GM23248 (cell line): Measurements from ENCODE around the gene GDPD5. TPM values are rescaled to one million over a fixed set of nuclear protein-coding genes. Genes with fewer than 3 reads are reported as not detected.

Source experiments
- DNase-seq: peaks from one replicate; pipeline ENCODE4 v3.0.0-alpha.2; 2015
- H2AFZ ChIP-seq: fragments of 200-600 bp; sonication (generic); 2 replicates; pipeline ENCODE4 v1.6.1; 2016; ENCODE audit warnings: antibody characterized with exemption
- H3F3A ChIP-seq: fragments of 200-600 bp; sonication (generic); 2 replicates; pipeline ENCODE4 v1.6.1; 2016; ENCODE audit warnings: mild to moderate bottlenecking, antibody characterized with exemption, mixed run types; ENCODE audit not compliant: insufficient read depth
- H3K27ac ChIP-seq: fragments of 200-600 bp; sonication (generic); 2 replicates; pipeline ENCODE4 v1.5.1; 2016; ENCODE audit warnings: mild to moderate bottlenecking
- H3K27me3 ChIP-seq: fragments of 200-600 bp; sonication (generic); replicated peaks from 2 replicates; pipeline ENCODE4 v1.6.1; 2016; ENCODE audit warnings: mild to moderate bottlenecking; ENCODE audit not compliant: insufficient read depth
- H3K36me3 ChIP-seq: fragments of 200-600 bp; sonication (generic); 2 replicates; pipeline ENCODE4 v1.6.1; 2016; ENCODE audit warnings: low read depth, mild to moderate bottlenecking
- H3K4me1 ChIP-seq: fragments of 200-600 bp; sonication (generic); 2 replicates; pipeline ENCODE4 v1.6.1; 2016; ENCODE audit warnings: mild to moderate bottlenecking; ENCODE audit not compliant: insufficient read depth
- H3K4me2 ChIP-seq: fragments of 200-600 bp; sonication (generic); one replicate; pipeline ENCODE4 v1.6.1; 2016; ENCODE audit warnings: mild to moderate bottlenecking; ENCODE audit not compliant: unreplicated experiment
- H3K4me3 ChIP-seq: fragments of 200-600 bp; sonication (generic); 2 replicates; pipeline ENCODE4 v1.5.1; 2016; ENCODE audit warnings: mild to moderate bottlenecking
- H3K79me2 ChIP-seq: fragments of 200-600 bp; sonication (generic); 2 replicates; pipeline ENCODE4 v1.6.1; 2016; ENCODE audit warnings: mild to moderate bottlenecking; ENCODE audit not compliant: insufficient read depth
- H3K9ac ChIP-seq: fragments of 200-600 bp; sonication (generic); 2 replicates; pipeline ENCODE4 v1.6.1; 2016; ENCODE audit warnings: mild to moderate bottlenecking
- H3K9me2 ChIP-seq: fragments of 200-600 bp; sonication (generic); 2 replicates; pipeline ENCODE4 v1.6.1; 2016; ENCODE audit warnings: mixed run types, mild to moderate bottlenecking, moderate library complexity; ENCODE audit not compliant: insufficient read depth
- H3K9me3 ChIP-seq: fragments of 200-600 bp; sonication (generic); one replicate; pipeline ENCODE4 v1.6.1; 2017; ENCODE audit warnings: low read depth
- H4K20me1 ChIP-seq: fragments of 200-600 bp; sonication (generic); 2 replicates; pipeline ENCODE4 v1.6.0; 2016; ENCODE audit not compliant: insufficient read depth
- EZH2 ChIP-seq: fragments of 200-600 bp; sonication (generic); IDR thresholded peaks from 2 replicates; pipeline ENCODE4 v1.6.1; 2018; ENCODE audit warnings: antibody characterized with exemption, mild to moderate bottlenecking; ENCODE audit not compliant: insufficient read depth, poor library complexity, severe bottlenecking
- EZH2phosphoT487 ChIP-seq: fragments of 200-600 bp; sonication (generic); IDR thresholded peaks from 2 replicates; pipeline ENCODE4 v1.6.1; 2018; ENCODE audit warnings: antibody characterized with exemption, moderate library complexity, mild to moderate bottlenecking, low read depth; ENCODE audit not compliant: insufficient read depth
- WGBS, 2 experiments: methylation state at CpG; one replicate each; pipeline ENCODE4 v1.1.6; 2015 to 2017; ENCODE audit warnings: low lambda C conversion rate in 2 of 2, low coverage in 1 of 2; ENCODE audit errors: missing lambda C conversion rate in 2 of 2; 5-methylcytosine and 5-hydroxymethylcytosine counted together
- in situ Hi-C: fragments of 300-500 bp; cut with MboI; formaldehyde crosslinking; loops from 2 replicates; pipeline ENCODE4 v1.15.0; 2020
- polyA plus RNA-seq: library from polyadenylated mRNA; unstranded; fragments of >200 nt; fragmentation: Nextera tagmentation; extraction: Ambion mirVana; gene quantifications from 2 replicates; pipeline ENCODE4 v1.2.1, GENCODE V29; 2016
- total RNA-seq: library from RNA; depleted of rRNA; stranded (reverse); fragments of >200 nt; shearing (Covaris generic); gene quantifications from 2 replicates; pipeline ENCODE4 v1.2.3, GENCODE V29; 2014

The GDPD5 gene
- total and polyA plus RNA-seq, 2 experiments from 2014 or later: 3.4 to 10.7 TPM

- in situ Hi-C loops: no loop called here
- Histone ChIP-seq H2AFZ (no peak overlapping the region), H3K27ac (no peak overlapping the region), H3K27me3 (no peaks in the 10 kb centered on the region), H3K9ac (no peak overlapping the region), H3K9me3 (no peaks in the 10 kb centered on the region), H3K9me2 (no peaks in the 10 kb centered on the region), H4K20me1 (no peaks in the 10 kb centered on the region), H3K79me2 (no peaks in the 10 kb centered on the region), H3K4me3 (no peak overlapping the region), H3K36me3 (no peaks in the 10 kb centered on the region), H3K4me2 (no peak overlapping the region), H3K4me1 (no peaks in the 10 kb centered on the region), H3F3A (no peaks in the 10 kb centered on the region)
- DNase-seq: no peak
- WGBS, 2 experiments: 96 to 98% methylated on average over 3 of the region's 3 CpGs
- no peak for TF ChIP-seq EZH2
- no peak for TF ChIP-seq EZH2phosphoT487
Observed at GRCh38 chr11:75516140-75516539, 9.6 kb downstream of the GDPD5 start.

- no peak overlapping the region for H3K4me3 ChIP-seq
- no peak overlapping the region for H2AFZ ChIP-seq
- no peaks in the 10 kb centered on the region for H4K20me1 ChIP-seq
- H3K9ac ChIP-seq: no peak overlapping the region
- H3K9me2 ChIP-seq: no peaks in the 10 kb centered on the region
- H3K27me3 ChIP-seq: no peaks in the 10 kb centered on the region
- H3K4me1 ChIP-seq: no peaks in the 10 kb centered on the region
- H3K4me2 ChIP-seq: no peak overlapping the region
- no peak for TF ChIP-seq EZH2phosphoT487
- TF ChIP-seq EZH2: no peak
- H3K79me2 ChIP-seq: no peaks in the 10 kb centered on the region
- no peaks in the 10 kb centered on the region for H3K36me3 ChIP-seq
- in situ Hi-C loops: no loop called here
- no peaks in the 10 kb centered on the region for H3K9me3 ChIP-seq
- no peaks in the 10 kb centered on the region for H3F3A ChIP-seq
- no peak for DNase-seq
- no peak overlapping the region for H3K27ac ChIP-seq
Observed at GRCh38 chr11:75514596-75514995, 11.1 kb downstream of the GDPD5 start.

GRCh38 chr11:75513250-75513649 lies 12.5 kb downstream of the GDPD5 start:
- H3K27ac ChIP-seq: no peak overlapping the region
- 75 to 77% methylated on average over 5 of the region's 5 CpGs for WGBS, 2 experiments
- H3K4me2 ChIP-seq: no peak overlapping the region
- no peaks in the 10 kb centered on the region for H4K20me1 ChIP-seq
- no peaks in the 10 kb centered on the region for H3K4me1 ChIP-seq
- H3K27me3 ChIP-seq: no peaks in the 10 kb centered on the region
- TF ChIP-seq EZH2: no peak
- TF ChIP-seq EZH2phosphoT487: no peak
- no peaks in the 10 kb centered on the region for H3K9me2 ChIP-seq
- no peaks in the 10 kb centered on the region for H3F3A ChIP-seq
- H3K79me2 ChIP-seq: no peaks in the 10 kb centered on the region
- H2AFZ ChIP-seq: no peak overlapping the region
- no peaks in the 10 kb centered on the region for H3K36me3 ChIP-seq
- no peak overlapping the region for H3K9ac ChIP-seq
- H3K4me3 ChIP-seq: no peak overlapping the region
- no peak for DNase-seq
- in situ Hi-C loops: no loop called here
- H3K9me3 ChIP-seq: no peaks in the 10 kb centered on the region

- Histone ChIP-seq H3K9me3 (no peaks in the 10 kb centered on the region), H3F3A (no peaks in the 10 kb centered on the region), H3K36me3 (no peaks in the 10 kb centered on the region), H2AFZ (no peak overlapping the region), H3K4me2 (no peak overlapping the region), H3K27ac (no peak overlapping the region), H3K9me2 (no peaks in the 10 kb centered on the region), H3K27me3 (no peaks in the 10 kb centered on the region), H4K20me1 (no peaks in the 10 kb centered on the region), H3K4me3 (no peak overlapping the region), H3K9ac (no peak overlapping the region), H3K4me1 (no peaks in the 10 kb centered on the region), H3K79me2 (no peaks in the 10 kb centered on the region)
- TF ChIP-seq EZH2phosphoT487 (no peak), EZH2 (no peak)
- in situ Hi-C loops: no loop called here
- 61 to 64% methylated on average over 3 to 5 of the region's 5 CpGs for WGBS, 2 experiments
- no peak for DNase-seq
Observed at GRCh38 chr11:75510723-75511019, 15.1 kb downstream of the GDPD5 start.

GRCh38 chr11:75510004-75510722 lies 15.6 kb downstream of the GDPD5 start:
- Histone ChIP-seq H3K9me3 (no peaks in the 10 kb centered on the region), H3K79me2 (no peaks in the 10 kb centered on the region), H3K36me3 (no peaks in the 10 kb centered on the region), H3K4me1 (no peaks in the 10 kb centered on the region), H2AFZ (no peak overlapping the region), H3K27me3 (no peaks in the 10 kb centered on the region), H3K9me2 (no peaks in the 10 kb centered on the region), H3K4me2 (no peak overlapping the region), H4K20me1 (no peaks in the 10 kb centered on the region), H3K27ac (no peak overlapping the region), H3K9ac (no peak overlapping the region), H3F3A (no peaks in the 10 kb centered on the region), H3K4me3 (no peak overlapping the region)
- in situ Hi-C loops: no loop called here
- no peak for TF ChIP-seq EZH2
- TF ChIP-seq EZH2phosphoT487: no peak
- 73% methylated on average over 8 to 9 of the region's 9 CpGs for WGBS, 2 experiments
- no peak for DNase-seq
